GM21360 (cell line): Measurements from ENCODE around the gene TUBGCP2.

Experiments used
- ATAC-seq: cut with Tn5 transposase; IDR thresholded peaks from one replicate; pipeline ENCODE4 v1.9.1; 2021; ENCODE audit warnings: mild to moderate bottlenecking, moderate library complexity; ENCODE audit not compliant: unreplicated experiment

TUBGCP2 gene

GRCh38 chr10:133280391-133281059, 28.1 kb downstream of the TUBGCP2 start:
- ATAC-seq, result no peak

- ATAC-seq, result no peak
Measured at GRCh38 chr10:133279326-133280226, 29.1 kb downstream of the TUBGCP2 start.

GRCh38 chr10:133278577-133279265, 30.0 kb downstream of the TUBGCP2 start:
- ATAC-seq, result no peak

- ATAC-seq, result no peak
Measured at GRCh38 chr10:133277993-133278576, 30.6 kb downstream of the TUBGCP2 start.

- ATAC-seq, result no peak
Measured at GRCh38 chr10:133277277-133277992, 31.2 kb downstream of the TUBGCP2 start.

GRCh38 chr10:133276435-133277201, 32.1 kb downstream of the TUBGCP2 start, which contains the start of gene ADAM8:
Gene ADAM8, minus strand, starts transcription at chr10:133276868. Its CDS starts 51 bp downstream, at chr10:133276817.
- peak; percentile 43 for ATAC-seq

GRCh38 chr10:133276100-133276434, 32.6 kb downstream of the TUBGCP2 start:
- ATAC-seq, result no peak

GRCh38 chr10:133275684-133276092, 33.0 kb downstream of the TUBGCP2 start:
- peak; percentile 40 for ATAC-seq

GRCh38 chr10:133274751-133275683, 33.7 kb downstream of the TUBGCP2 start:
- ATAC-seq, result peak; percentile 47

GRCh38 chr10:133273534-133274143, 35.0 kb downstream of the TUBGCP2 start:
- no peak for ATAC-seq

GRCh38 chr10:133272964-133273420, 35.7 kb downstream of the TUBGCP2 start:
- ATAC-seq, result no peak

- ATAC-seq, result no peak
Measured at GRCh38 chr10:133272301-133272963, 36.2 kb downstream of the TUBGCP2 start.

- ATAC-seq, result no peak
Measured at GRCh38 chr10:133271521-133272300, 37.0 kb downstream of the TUBGCP2 start.

- no peak for ATAC-seq
Measured at GRCh38 chr10:133270773-133271297, 37.8 kb downstream of the TUBGCP2 start.

- ATAC-seq, result no peak
Measured at GRCh38 chr10:133270204-133270603, 38.5 kb downstream of the TUBGCP2 start.

- ATAC-seq, result no peak
Measured at GRCh38 chr10:133269367-133269766, 39.3 kb downstream of the TUBGCP2 start.

- no peak for ATAC-seq
Measured at GRCh38 chr10:133268532-133268931, 40.1 kb downstream of the TUBGCP2 start.
